Mesothelial cell of epicardium (in vitro differentiated cells): ENCODE results near the gene AK3. TPM values are rescaled to one million over a fixed set of nuclear protein-coding genes. Genes with fewer than 3 reads are reported as not detected.

ENCODE experiments used
- DNase-seq, 2 experiments: peaks; one replicate each; pipeline ENCODE4 v3.0.0; 2021; ENCODE audit warnings: low spot score in 2 of 2; ENCODE audit not compliant: unreplicated experiment in 2 of 2
- H3K27ac Mint-ChIP-seq: 2 replicates; pipeline ENCODE4 v1.8.0; 2021; ENCODE audit warnings: mixed read lengths
- H3K27me3 Mint-ChIP-seq: 2 replicates; pipeline ENCODE4 v1.8.0; 2021; ENCODE audit warnings: low read depth, mixed read lengths
- H3K36me3 Mint-ChIP-seq: 2 replicates; pipeline ENCODE4 v1.8.0; 2021; ENCODE audit warnings: mixed read lengths
- H3K4me1 Mint-ChIP-seq: 2 replicates; pipeline ENCODE4 v1.8.0; 2021; ENCODE audit warnings: mixed read lengths
- H3K4me3 Mint-ChIP-seq: 2 replicates; pipeline ENCODE4 v1.8.0; 2021; ENCODE audit warnings: mild to moderate bottlenecking, moderate library complexity, mixed read lengths
- H3K9me3 Mint-ChIP-seq: 2 replicates; pipeline ENCODE4 v1.8.0; 2021; ENCODE audit warnings: mixed read lengths
- total RNA-seq: library from RNA; stranded (reverse); gene quantifications from 3 replicates; pipeline ENCODE4 v1.2.1, GENCODE V29; 2021
- TF ChIP-seq, protein P1 (sequence below): fragments of 200-600 bp; sonication (generic); IDR thresholded peaks from one replicate; pipeline ENCODE4 v1.5.0; 2021; ENCODE audit warnings: antibody characterized with exemption; ENCODE audit not compliant: unreplicated experiment

Gene AK3
- total RNA-seq, 1 donor from 2014 or later, result 57.2 TPM

DNA sequence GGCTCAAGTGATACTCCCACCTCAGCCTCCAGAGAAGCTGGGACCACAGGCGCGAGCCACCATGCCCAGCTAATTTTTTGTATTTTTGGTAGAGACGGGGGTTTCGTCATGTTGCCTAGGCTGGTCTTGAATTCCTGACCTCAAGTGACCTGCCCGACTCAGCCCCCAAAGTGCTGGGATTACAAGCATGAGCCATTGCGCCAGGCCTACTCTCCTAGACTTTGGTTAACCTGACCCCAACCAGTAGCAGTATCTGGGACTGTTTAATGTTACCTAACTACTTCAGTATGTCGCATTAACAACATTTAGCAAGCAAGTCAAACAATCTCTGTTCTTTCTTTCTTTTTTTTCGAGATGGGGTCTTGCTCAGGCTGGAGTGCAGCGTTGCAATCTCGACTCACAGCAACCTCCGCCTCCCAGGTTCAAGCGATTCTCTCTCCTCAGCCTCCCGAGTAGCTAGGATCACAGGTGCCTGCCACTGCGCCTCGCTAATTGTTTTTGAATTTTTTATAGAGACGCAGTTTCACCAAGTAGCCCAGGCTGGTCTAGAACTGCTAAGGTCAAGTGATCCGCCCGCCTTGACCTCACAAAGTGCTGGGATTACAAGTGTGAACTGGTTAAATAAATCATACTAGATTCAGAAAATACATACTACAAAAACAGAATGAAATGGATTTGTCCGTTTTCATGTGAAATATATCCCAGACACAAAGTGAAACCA, 2.0 kb downstream of the AK3 start:
- Mint-ChIP-seq H3K27me3 (no peaks in the 10 kb centered on the region), H3K36me3 (peaks cover 3% of the 10 kb centered on the region), H3K27ac (peak overlapping the region; percentile 92), H3K4me1 (peaks cover 28% of the 10 kb centered on the region), H3K4me3 (peak overlapping the region; percentile 80), H3K9me3 (no peaks in the 10 kb centered on the region)
- TF ChIP-seq, protein P1, sequence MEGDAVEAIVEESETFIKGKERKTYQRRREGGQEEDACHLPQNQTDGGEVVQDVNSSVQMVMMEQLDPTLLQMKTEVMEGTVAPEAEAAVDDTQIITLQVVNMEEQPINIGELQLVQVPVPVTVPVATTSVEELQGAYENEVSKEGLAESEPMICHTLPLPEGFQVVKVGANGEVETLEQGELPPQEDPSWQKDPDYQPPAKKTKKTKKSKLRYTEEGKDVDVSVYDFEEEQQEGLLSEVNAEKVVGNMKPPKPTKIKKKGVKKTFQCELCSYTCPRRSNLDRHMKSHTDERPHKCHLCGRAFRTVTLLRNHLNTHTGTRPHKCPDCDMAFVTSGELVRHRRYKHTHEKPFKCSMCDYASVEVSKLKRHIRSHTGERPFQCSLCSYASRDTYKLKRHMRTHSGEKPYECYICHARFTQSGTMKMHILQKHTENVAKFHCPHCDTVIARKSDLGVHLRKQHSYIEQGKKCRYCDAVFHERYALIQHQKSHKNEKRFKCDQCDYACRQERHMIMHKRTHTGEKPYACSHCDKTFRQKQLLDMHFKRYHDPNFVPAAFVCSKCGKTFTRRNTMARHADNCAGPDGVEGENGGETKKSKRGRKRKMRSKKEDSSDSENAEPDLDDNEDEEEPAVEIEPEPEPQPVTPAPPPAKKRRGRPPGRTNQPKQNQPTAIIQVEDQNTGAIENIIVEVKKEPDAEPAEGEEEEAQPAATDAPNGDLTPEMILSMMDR, result no peak
- no peak for DNase-seq

DNA sequence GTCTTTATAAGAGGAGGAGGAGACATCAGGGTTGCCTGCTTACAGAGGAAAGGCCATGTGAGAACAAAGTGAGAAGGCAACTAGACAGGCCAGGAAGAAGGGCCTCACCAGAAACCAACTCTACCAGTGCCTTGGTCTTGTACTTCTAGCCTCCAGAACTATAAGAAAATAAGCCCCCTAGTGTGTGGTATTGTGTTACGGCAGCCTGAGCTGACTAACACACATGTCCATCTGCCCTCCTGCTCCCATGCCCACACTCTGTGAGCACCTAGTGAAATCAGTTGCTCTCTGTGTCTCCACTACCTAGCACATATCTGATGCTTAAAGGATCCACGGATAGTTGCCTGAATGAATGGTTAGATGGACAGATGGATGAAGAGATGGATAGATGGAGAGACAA, 6.9 kb downstream of the AK3 start:
- Mint-ChIP-seq H3K4me1 (peaks cover 14% of the 10 kb centered on the region), H3K9me3 (no peaks in the 10 kb centered on the region), H3K27me3 (no peaks in the 10 kb centered on the region), H3K36me3 (peaks cover 12% of the 10 kb centered on the region), H3K4me3 (no peak overlapping the region), H3K27ac (no peak overlapping the region)
- TF ChIP-seq, protein P1, result no peak
- no peak for DNase-seq

DNA sequence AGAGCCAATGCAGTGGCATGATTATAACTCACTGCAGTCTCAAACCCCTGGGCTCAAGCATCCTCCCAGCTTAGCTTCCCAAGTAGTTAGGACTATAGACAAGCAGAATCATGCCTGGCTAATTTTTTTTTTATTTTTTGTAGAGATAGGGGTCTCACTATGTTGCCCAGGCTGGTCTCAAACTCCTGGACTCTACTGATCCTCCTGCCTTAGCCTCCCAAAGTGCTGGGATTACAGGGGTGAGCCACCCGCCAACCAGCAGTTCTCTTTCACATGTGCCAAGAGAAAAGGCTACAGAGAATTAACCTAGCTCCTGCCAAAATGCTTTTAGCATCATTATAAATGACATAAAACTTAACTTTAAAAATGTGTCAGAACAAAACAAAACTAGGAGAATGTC, 8.1 kb downstream of the AK3 start:
- Mint-ChIP-seq H3K36me3 (peaks cover 12% of the 10 kb centered on the region), H3K4me3 (no peak overlapping the region), H3K4me1 (peaks cover 11% of the 10 kb centered on the region), H3K9me3 (no peaks in the 10 kb centered on the region), H3K27me3 (no peaks in the 10 kb centered on the region), H3K27ac (no peak overlapping the region)
- no peak for DNase-seq
- TF ChIP-seq, protein P1, result no peak

DNA sequence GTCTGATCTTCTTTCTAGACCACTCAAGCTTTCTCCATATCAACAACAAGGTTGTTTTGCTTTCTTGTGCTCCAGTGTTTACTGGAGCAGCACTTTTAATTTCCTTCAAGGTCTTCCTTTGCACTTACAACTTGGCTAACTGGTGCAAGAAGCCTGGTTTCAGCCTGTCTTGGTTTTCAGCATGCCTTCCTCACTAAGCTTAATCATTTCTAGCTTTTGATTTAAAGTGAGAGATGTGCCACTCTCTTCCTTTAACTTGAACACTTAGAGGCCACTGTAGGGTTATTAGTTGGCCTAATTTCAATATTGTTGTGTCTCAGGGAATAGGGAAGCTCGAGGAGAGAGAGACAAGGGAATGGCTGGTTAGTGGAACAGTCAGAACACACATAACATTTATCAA, 13.4 kb downstream of the AK3 start:
- DNase-seq, result no peak
- H3K27me3 Mint-ChIP-seq, result no peaks in the 10 kb centered on the region
- peaks cover 9% of the 10 kb centered on the region for H3K4me1 Mint-ChIP-seq
- no peaks in the 10 kb centered on the region for H3K9me3 Mint-ChIP-seq
- no peak overlapping the region for H3K4me3 Mint-ChIP-seq
- TF ChIP-seq, protein P1, result no peak
- peaks cover 12% of the 10 kb centered on the region for H3K36me3 Mint-ChIP-seq
- H3K27ac Mint-ChIP-seq, result no peak overlapping the region

DNA sequence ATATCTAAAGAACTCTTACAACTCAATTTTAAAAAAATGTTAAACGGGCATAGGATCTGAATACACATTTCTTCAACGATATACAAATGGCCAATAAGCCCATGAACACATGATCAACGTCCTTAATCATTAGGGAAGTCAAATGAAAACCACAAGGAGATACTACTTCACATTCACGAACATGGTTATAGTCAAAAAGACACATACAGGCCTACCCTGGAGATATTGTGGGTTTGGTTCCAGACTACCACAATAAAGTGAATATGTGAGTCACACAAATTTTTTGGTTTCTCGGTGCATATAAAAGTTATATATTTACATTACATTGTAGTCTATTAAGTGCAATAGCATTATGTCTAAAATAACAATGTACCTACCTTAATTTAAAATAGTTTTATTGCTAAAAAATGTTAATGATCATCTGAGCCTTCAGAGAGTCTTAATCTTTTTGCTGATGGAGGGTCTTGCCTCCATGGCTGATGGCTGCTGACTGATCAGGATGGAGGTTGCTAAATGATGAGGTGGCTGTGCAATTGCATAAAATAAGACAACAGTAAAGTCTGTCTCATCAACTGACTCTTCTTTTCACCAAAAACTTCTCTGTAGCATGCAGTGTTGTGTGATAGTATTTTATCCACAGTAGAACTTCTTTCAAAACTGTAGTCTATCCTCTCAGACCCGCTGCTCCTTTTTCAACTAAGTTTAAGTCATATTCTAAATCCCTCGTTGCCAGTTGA, 15.1 kb downstream of the AK3 start:
- Mint-ChIP-seq H3K27me3 (no peaks in the 10 kb centered on the region), H3K36me3 (peaks cover 23% of the 10 kb centered on the region)

More for the DNA sequence above, 15.1 kb downstream of the AK3 start:
- Mint-ChIP-seq H3K4me3 (no peak overlapping the region), H3K9me3 (no peaks in the 10 kb centered on the region), H3K4me1 (peaks cover 5% of the 10 kb centered on the region), H3K27ac (no peak overlapping the region)
- TF ChIP-seq, protein P1, result no peak
- no peak for DNase-seq
